Inferior parietal cortex (tissue), 1 donor: Measurements from ENCODE around the gene SBNO2.
"Not testable (repeated sequence)": the region's sequence is repeated elsewhere in the genome, so short reads cannot be mapped to it uniquely, and the experiment has no call there.

ENCODE experiments used
- DNase-seq: peaks from one replicate; pipeline ENCODE4 v3.0.0-alpha.2; 2016; ENCODE audit errors: extremely low spot score

The SBNO2 gene

DNA sequence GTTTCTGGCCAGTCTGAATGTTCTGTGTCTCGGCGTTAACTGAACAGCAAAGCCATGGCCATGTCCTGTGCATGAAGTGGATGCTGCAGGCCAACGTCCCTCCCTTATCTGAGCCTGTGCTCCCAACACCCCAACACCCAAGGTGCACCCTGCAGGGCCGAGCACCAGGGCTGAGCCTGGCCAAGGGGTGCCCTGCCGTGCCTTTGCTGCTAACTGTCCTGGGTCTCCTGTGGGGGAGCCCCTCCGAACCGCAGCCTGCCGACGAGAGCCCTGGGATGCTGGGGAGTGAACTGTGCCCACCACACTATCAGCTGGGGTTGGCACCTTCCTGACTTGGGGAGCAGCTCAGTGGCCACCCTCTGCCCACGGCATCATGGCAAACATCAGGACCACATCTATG is 52.7 kb downstream of the SBNO2 start:
- DNase-seq = no peak

DNA sequence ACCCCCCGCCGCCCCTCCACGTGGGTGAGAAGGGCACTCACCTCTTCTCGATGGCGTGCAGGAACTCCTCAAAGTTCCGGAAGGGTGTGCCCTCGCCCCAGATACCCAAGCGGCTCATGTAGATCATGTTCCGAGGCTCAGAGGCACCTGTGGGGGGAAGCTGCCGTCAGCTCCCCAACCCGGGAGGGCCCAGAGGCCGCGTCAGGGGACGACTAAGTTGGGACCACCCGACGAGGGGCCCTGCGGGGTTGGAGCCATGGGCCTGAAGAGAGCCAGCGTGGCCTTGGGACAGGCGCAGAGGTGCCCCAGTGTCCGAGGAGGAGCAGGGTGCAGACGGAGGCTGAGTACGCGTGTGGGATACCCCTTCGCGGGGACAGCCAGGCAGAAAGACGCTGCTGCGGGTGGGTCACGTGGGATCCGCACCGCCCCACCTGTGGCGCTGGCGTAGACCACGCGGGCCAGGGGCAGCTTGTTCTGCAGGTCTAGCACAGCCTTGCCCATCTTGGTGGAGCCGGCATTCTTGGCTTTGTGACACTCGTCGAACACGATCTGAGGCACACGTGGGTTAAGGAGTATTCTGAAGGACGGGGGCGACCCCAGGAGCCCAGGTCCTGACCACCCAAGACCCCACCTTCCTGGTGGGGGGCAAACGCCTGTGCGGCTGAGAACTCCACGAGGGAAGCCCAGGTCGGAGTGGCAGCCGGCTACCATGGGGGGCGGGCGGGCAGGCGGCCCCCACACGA is 54.4 kb downstream of the SBNO2 start:
- no peak for DNase-seq

DNA sequence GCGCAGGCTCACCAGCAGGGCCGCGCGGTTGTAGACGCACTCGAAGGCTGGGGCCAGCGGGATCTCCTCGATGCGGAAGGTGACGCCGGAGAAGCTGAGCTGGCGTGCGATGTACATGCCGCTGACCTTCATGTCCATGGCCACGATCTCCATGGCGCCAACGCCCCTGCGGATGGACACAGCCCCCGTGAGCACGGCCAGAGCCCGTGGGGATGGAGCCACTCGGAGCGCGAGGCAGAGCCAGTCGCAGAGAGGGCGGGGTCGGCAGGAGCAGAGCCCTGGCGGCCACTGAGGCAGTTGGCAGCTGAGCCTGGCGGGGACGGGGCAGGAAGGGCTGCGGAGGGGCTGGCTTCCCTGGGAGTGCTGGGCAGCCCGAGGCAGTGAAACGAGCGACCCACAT is 55.1 kb downstream of the SBNO2 start:
- no peak for DNase-seq

DNA sequence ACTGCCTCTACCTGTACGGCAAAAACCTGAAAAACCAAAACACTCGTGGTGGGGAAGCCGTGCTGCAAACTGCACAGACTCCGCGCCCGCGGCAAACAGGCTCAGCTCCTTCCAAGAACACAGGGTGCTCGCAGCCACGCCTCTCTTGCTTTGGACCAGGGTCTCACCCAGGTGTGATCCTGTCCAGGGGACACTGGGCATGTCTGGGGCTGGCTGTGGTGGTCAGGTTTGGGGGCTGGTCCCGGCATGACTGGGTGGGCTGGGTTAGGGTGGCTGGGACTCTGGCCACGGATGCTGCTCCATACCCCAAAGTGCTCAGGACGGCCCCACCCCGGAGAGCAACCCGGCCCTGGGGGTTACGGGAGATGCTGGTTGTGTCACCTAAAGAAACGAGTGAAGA is 56.4 kb downstream of the SBNO2 start:
- DNase-seq = no peak

DNA sequence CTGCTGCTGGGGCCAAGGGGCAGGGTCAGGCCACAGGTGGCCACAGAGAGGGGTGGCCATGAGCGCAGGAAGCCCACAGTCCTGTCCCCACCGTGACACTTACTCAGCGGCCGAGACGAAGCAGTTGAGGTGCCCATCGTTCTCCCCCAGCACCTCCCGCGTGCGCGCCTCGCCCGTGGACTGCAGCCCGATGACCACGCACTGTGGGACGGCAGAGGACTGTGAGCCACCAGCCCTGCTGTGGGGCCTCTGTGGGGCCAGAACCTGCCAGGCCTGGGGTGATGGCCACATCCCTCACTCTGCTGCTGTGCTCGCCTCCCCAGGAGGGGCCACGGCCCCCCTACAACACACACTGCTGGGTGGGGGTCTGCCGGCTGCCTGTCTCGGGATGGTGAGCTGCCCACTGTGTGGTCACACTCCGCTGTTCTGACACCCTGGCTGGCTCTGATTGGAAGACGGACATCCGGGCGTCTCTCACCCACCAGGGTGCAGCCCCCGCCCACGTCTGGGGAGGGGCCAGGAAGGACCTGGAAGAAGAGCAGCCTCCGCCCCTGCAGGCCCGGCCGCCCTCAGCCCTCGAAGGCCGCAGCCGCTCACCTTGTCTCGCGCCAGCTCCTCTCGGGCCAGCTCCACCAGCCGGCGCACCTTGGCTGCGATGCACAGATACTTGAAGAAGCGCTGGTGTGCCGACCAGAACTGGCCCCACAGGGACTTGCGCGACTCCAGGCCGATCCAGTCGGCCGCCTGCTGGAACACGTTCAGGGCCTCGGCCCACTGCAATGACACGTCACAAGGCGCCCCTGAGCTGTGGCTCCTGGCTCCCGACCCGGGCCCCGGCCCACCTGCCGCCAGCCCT is 57.1 kb downstream of the SBNO2 start:
- DNase-seq = no peak

DNA sequence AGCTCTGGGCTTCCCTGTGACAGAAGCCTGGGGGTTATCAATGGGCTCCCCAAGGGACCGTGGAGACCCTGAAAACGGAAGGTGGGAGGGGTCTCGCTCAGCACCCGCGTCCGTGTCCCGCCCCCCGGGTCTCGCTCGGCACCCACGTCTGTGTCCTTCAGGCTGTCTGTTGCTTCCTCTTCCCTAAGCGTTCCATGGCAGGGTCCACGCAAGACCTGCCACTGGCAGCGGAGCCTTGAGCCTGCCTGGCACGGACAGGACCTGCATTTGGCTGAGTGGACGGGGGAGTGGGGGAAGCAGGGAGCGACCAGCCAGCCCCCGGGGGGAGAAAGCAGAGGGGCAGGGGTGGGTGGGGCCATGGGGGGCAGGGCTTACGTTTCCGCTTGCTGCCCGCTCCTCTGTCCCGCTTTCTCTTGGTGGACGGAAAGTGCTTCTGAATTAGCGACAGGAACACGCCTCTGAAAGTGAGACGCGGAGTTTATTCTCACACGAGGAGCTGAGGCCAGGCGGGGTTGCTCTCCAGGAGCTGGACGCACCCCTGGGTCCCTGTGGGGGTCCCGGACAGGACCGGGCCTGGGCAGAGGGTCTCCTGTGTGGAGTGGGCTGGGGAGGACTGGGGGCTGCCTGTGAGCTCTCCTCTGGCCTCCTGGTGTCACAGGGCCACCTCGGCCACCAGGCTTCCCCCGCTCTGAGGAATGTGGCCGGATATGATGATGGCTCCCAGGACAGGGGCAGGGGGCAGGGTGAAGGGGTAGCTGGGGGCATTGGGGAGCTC is 58.2 kb downstream of the SBNO2 start:
- DNase-seq = no peak

DNA sequence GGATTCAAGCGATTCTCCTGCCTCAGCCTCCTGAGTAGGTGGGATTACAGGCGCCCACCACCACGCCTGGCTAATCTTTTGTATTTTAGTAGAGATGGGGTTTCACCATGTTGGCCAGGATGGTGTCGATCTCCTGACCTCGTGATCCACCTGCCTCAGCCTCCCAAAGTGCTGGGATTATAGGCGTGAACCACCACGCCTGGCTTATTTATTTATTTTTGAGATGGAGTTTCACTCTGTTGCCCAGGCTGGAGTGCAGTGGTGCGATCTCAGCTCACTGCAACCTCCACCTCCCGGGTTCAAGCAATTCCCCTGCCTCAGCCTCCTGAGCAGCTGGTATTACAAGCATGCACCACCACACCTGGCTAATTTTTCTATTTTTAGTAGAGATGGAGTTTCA is 59.3 kb downstream of the SBNO2 start:
- DNase-seq = not testable (repeated sequence)

DNA sequence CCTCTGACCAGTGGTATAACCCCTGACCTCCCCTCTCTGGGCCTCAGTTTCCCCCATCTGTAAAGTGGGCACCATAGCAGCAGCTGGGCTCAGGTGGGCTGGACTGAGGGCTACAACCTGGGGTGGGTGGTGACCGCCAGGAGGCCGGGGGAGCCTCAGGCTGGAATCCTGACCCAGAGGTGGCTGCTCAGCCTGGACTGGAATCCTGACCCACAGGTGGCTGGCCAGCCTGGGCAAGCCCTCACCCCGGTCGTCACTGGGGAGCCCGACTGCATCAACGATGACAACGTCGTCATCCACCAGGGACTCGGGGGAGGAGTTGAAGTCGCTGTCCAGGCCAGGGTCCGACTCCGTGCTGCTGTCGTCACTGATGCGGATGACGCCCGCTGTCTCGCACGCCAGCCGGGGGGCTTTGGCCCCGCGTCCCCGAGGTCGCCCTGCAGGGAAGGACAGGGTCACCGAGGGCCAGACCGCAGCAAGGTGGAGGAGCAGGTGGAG is 60.0 kb downstream of the SBNO2 start:
- DNase-seq = no peak

DNA sequence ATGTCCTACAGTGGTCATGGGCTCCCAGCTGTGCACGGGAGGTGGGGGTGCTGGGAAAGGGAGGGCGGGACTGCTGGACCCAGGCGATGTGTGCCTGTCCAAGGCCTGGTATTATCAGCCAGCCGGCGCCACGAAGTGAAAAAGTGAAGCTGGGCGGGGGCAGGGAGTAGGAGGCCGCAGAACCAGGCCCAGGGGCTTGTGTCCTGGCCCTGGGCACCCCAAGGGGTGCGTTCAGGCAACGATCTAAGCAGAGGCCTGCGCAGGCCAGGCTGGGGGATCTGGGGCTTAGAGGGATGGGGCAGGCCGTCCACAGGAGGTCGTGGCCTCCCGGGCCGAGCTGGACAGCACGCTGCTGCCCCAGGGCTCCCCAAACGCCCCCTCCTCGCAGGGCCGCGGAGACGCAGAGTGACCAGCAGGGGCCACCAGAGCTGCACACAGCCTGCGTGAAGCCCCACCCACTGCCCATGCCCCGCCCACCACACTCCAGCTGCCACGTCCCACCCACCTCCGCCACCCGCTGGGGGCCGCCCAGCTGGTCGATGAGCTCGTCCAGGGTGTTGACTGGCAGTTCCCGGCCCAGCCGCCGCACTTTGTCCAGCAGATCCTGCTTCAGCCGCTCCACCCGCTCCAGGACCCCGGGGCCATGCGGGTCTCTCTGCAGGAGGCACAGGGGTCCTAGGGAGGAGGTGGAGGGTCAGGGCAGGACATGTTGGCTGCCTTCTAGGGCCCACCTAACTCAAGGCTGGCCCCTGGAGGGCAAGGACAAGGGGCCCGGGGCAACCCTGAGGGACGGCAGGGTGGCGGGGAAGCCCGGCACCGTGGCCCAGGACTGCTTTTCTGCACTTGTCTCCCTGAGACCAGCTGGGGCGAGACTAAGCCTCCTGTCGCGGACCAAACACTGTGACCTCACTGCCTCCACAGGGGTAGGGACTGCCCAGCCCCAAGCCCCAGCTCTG is 60.8 kb downstream of the SBNO2 start:
- DNase-seq = peak; percentile 82

DNA sequence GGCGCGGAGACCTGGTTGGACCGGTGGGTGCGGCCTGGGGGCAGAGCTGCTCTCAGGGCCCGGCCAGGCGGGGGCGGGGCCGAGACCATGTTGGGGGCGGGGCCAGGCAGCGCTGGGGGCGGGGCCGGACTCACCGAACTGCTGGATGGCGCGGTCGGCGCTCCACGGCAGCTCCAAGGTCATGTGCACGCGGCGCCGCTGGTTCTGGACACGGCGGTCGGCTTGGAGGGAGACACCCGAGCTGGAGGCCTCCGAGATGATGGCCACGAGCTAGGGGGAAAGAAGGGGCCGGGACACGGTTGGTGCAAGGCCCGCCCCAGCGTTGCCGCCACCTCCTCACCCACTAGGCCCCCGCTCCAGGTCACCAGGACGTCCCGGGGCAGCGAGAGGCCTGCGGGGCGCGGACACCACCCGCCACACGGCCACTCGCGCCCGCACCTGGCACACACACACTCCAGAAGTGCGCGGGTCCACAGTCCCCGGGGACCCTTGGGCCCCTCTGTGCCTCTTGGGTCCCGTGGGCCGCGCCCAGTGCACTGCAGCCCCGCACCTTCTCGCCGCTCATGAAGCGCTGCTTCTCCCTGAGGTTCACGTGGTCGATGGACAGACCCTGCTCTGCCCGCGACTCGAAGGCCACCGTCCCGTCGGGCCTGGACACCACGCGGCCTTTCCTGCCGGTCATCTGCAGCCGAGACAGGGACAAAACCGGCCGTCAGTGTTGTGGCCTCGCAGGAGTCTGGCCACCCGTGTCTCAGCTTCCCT is 61.6 kb downstream of the SBNO2 start:
- no peak for DNase-seq

DNA sequence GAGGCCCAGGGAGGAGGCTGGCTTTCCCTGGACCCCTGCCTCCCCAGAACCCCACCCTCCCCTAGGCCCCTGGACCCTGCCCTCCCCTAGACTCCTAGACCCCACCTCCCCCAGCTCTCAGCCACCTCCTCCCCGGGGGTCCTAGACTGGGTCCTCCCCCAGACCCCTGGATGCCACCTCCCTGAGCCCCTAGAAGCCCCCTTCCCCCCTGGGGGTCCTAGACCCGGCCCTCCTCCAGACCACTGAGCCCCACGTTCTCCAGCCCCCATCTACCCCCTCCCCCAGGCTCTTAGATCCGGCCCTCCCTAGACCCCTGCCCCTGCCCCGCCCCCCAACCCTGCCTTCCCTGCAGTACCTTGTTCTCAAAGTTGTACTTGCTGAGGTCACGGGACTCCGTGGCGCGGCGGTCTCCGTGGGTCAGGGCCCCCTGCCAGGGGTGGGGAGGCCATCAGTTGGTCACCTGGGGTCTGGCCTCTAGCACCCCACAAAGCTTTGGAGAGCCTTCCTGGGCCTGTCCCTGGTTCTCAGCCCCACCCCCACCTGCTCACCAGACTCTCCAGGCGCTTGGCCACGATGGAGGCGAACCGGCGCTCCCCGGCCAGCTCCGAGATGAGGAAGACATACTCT is 62.3 kb downstream of the SBNO2 start:
- no peak for DNase-seq

DNA sequence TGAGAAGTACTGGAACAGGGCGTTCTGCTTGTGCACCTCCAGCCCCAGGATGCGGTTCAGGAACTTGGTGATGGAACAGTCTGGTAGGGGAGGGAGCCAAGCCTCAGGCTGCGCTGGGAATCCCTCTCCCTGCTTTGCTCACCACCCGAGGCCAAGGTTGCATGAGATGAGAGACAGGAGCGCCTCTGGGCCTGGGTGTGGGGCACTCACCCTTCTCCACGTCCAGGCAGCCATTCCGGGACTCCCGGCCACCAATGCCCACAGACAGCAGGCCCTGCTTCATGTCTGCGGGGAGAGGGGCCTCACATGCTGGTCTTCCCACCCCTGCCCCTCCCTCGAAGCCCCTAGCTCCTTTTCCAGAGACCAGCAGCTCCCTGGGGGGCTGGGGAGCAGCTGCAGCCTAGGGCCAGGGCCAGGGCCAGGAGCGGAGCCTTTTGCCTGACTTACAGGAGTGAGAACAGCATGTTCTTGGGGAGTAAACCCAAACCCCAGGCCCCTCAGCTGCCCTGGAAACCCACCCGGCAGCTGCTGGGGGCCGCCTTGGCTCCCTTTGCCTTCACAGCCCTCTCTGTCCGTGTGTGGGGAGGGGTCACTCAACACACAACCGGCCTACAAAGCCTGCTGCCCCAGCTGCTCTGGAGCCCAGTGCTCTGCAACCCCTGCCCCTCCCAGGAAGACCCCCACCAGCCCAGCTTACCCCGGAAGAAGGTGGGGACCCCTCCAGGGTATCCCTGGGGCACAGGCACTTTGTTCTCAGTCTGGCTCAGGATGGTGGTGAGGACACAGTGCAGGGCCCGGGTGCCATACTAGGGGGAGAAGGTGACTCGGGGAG is 63.0 kb downstream of the SBNO2 start:
- DNase-seq = no peak

DNA sequence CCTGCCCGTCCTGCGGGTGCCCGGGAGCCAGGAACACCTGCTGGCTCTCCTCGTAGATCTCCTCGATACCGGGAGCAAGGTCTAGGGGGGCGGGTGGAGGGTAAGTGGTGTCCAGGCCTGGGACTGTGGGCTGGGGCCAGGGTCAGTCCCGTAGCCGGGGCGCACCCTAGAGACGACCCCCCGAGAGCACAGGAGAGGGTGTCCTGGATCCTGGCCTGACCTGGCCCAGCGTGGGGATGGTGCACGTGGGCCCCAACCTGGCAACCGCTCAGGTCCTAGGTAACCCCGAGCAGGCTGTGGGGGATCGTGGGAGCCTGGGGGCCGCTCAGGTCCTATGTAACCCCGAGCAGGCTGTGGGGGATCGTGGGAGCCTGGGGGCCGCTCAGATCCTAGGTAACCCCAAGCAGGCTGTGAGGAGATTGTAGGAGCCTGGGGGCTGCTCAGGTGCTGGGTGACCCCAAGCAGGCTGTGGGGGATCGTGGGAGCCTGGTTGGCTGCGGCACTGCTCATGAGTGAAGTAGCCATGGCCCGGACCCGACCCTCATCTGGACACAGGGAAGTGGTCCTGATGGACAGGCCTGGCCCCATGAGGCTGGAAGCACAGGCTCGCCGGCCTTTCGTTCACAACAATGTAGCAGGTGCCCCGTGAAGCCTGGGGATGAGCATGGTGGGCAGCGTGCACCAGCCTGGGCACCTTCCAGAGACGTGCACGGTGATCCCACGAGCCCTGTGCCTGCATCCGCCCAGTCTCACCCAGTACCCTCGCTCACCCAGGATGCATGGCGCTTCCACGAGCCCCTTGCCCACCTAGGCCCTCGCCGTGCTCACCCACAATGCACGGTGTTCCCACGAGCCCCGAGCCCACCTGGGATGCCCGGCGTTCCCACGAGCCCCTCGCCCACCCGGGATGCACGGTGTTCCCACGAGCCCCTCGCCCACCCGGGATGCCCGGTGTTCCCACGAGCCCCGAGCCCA is 64.1 kb downstream of the SBNO2 start:
- DNase-seq = no peak

DNA sequence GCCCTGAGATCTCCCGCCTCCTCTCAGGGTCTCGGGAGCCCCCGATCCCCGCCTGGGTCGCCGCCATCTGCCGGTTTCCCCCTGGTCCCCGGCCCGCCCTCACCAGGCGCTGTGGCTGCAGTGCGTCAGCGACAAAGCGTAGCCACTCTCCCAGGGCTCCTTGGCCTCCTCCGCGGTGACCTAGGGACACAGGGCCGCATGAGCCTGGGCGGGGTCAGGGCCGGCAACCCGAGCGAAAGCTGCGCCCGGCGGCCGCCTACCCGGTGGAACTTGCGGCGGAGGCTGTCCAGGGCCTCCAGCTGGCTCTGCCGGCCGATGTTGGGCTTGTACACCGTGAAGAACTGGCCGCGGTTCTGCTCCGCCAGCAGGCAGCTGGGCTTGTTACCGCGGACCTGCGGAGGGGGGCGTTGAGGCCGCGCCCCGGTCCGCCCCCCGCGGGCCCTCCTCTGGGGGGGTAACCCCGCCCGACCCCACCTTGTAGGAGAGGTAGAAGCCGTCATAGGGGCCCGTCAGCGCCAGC is 65.0 kb downstream of the SBNO2 start:
- DNase-seq = no peak

DNA sequence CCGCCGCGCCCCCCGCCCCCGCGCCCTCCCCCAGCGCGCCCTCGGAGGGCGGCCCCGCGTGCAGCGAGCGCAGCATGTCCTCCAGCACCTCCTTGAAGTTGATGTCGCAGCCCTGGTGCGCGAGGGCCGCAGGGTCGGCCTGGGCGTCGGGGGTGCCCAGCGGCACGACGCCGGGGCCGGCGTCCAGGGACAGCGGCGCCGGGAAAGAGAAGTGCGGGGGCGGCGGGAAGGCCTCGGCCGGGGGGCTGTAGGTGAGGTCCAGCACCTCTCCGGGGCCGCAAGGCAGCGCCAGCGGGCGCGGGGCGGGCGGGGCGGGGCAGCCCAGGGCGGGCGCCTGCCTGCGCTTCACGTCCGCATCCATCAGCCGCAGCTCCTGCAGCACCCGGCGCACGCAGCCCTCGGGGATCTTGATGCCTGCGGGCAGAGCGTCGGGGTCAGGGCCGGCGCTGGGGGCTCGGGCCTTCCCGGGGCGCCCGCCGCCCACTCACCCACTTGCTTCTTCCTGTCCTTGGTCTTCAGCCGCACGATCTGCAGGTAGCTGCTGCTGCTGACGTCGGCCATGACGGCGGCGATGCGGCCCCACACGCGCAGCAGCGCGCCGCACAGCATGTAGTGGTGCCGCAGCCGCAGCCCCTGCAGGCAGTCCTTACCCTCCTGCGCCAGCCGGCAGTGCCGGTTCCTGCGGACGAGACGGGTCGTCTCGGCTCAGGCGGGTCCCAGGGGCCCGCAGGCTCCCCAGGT is 65.6 kb downstream of the SBNO2 start:
- DNase-seq = no peak

DNA sequence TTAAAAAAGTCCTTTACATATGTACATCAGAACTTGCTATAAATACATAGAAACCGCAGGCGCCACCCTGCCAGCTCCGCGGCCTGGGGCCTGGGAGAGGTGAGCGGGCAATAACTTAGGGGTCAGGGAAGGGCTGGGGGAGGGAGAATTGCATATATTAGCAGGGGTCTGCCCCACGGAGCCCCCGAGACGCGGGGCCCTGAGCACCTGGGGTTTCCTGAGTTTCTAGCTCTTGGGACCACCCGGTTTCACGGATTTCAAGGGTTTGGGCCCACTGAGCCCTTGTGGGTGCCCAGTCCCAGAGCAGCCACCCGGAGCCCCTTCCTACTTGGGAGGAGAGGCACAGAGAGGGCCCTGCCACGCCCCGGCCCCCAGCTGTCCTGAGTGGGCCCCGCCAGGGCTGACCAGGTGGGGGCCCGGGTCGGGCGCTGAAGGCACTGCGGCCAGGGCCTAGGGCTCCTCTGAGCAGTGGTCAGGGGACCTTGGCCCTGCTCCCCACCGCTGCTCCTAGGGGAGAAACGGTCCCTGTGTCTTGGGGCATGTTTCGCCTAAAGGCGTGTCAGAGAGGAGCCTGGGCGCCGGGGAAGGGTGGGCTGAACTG is 66.3 kb downstream of the SBNO2 start:
- DNase-seq = no peak
